ENCODE measurements around the gene AK3. TPM values are rescaled to one million over a fixed set of nuclear protein-coding genes. Genes with fewer than 3 reads are reported as not detected.
"Not testable (repeated sequence)": the region's sequence is repeated elsewhere in the genome, so short reads cannot be mapped to it uniquely, and the experiment has no call there.

The AK3 gene
- total RNA-seq, 4 donors from 2014 or later = 67.7 to 119 (median 91.3) TPM

DNA sequence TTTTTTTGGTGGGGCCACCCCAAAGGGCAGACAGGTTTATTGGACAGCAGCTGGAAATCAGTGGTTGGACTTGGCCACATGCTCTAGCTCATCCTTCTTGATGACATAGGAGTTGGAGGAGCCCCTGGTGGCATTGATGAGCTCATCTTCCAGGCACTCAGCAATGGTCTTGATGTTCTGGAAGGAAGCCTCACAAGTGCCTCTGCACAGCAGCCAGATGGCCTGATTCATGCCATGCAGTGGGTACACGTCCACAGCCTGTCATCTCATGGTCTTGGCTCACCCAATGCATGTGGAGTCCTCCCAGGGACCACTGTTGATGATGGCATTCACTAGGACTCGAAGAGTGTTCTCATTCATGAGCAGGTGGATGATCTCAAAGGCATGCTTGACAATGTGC lies 40.4 kb upstream of the AK3 start:
- no peaks in the 10 kb centered on the region for H3K36me3 ChIP-seq
- TF ChIP-seq, protein P1, sequence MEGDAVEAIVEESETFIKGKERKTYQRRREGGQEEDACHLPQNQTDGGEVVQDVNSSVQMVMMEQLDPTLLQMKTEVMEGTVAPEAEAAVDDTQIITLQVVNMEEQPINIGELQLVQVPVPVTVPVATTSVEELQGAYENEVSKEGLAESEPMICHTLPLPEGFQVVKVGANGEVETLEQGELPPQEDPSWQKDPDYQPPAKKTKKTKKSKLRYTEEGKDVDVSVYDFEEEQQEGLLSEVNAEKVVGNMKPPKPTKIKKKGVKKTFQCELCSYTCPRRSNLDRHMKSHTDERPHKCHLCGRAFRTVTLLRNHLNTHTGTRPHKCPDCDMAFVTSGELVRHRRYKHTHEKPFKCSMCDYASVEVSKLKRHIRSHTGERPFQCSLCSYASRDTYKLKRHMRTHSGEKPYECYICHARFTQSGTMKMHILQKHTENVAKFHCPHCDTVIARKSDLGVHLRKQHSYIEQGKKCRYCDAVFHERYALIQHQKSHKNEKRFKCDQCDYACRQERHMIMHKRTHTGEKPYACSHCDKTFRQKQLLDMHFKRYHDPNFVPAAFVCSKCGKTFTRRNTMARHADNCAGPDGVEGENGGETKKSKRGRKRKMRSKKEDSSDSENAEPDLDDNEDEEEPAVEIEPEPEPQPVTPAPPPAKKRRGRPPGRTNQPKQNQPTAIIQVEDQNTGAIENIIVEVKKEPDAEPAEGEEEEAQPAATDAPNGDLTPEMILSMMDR (IDR thresholded peaks at IDR 0.05) = no peak
- TF ChIP-seq POLR2A (IDR thresholded peaks at IDR 0.05) = no peak
- no peak overlapping the region for H3K27ac ChIP-seq

DNA sequence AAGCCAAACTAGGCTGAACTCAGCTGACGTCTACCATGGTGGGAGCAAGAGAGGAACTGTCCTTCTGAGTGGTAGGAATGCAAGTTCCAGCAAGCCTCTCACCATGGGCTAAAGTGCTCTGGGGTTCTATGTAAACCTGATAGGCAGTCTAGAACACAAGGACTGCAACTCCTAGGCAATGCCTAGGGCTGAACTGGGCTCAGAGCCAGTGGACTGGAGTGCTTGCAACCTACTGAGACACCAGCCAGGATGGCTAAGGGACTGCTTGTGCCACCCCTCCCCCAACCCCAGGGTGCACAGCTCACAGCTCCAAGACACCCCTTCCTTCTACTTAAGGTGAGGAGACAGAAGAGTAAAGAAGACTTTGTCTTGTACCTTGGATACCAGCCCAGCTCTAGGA lies 39.6 kb upstream of the AK3 start:
- H3K4me1 ChIP-seq = no peaks in the 10 kb centered on the region
- DNase-seq = no peak
- no peak overlapping the region for H3K27ac ChIP-seq
- no peaks in the 10 kb centered on the region for H3K27me3 ChIP-seq
- TF ChIP-seq, protein P1 (IDR thresholded peaks at IDR 0.05) = no peak
- no peak for TF ChIP-seq POLR2A (IDR thresholded peaks at IDR 0.05)
- no peaks in the 10 kb centered on the region for H3K9me3 ChIP-seq
- H3K4me3 ChIP-seq = no peak overlapping the region
- no peaks in the 10 kb centered on the region for H3K36me3 ChIP-seq

More for the DNA sequence above, 40.4 kb upstream of the AK3 start:
- Histone ChIP-seq H3K4me3 (no peak overlapping the region), H3K9me3 (no peaks in the 10 kb centered on the region), H3K4me1 (no peaks in the 10 kb centered on the region), H3K27me3 (no peaks in the 10 kb centered on the region)
- DNase-seq = no peak

DNA sequence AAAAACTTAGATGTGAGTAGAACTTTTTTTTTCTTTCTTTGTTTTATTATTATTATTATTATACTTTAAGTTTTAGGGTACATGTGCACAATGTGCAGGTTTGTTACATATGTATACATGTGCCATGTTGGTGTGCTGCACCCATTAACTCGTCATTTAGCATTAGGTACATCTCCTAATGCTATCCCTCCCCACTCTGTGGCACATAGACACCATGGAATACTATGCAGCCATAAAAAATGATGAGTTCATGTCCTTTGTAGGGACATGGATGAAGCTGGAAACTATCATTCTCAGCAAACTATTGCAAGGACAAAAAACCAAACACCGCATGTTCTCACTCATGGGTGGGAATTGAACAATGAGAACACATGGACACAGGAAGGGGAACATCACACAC lies 34.0 kb upstream of the AK3 start:
- not testable (repeated sequence) for H3K27me3 ChIP-seq, H3K4me1 ChIP-seq, H3K4me3 ChIP-seq, H3K27ac ChIP-seq, DNase-seq, H3K36me3 ChIP-seq, H3K9me3 ChIP-seq

DNA sequence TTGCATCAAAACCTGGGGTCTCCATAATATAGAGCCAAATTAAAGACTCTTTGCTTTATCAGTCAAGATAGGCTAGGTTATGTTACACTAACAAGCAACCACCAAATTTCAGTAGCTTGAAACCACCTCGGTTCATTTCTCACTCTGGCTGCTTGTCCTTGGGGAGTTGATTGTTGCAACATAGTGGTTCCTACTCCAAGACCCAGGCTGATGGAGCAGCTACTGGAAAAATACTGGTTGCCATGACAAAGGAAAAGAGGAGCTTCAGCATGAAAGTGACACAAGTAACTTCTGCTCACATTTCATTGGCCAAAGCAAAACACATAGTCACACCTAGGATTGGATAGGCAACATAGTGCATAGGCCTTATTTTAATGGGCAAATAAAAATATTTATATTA lies 33.2 kb upstream of the AK3 start:
- no peaks in the 10 kb centered on the region for H3K4me1 ChIP-seq
- H3K9me3 ChIP-seq = no peaks in the 10 kb centered on the region
- H3K4me3 ChIP-seq = no peak overlapping the region
- TF ChIP-seq POLR2A (IDR thresholded peaks at IDR 0.05) = no peak
- TF ChIP-seq, protein P1 (IDR thresholded peaks at IDR 0.05) = no peak
- no peak for DNase-seq
- no peaks in the 10 kb centered on the region for H3K27me3 ChIP-seq
- H3K27ac ChIP-seq = no peak overlapping the region
- H3K36me3 ChIP-seq = no peaks in the 10 kb centered on the region

DNA sequence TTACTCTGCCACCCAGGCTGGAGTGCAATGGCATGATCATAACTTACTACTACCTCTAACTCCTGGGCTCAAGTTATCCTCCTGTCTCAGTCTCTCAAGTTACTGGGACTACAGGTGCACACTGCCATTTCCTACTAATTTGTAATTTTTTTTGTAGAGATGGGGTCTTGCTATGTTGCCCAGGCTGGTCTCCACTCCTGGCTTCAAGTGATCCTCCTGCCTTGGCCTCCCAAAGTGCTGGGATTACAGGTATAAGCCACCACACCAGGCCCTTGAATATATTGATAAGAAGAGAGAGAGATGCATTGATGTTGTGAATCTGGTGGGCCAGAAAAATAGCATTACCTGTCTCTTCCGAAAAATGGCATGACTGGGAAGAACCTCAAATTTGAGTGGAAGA lies 30.8 kb upstream of the AK3 start:
- H3K4me3 ChIP-seq = no peak overlapping the region
- H3K27ac ChIP-seq = no peak overlapping the region
- no peak for TF ChIP-seq POLR2A (IDR thresholded peaks at IDR 0.05)
- TF ChIP-seq, protein P1 (IDR thresholded peaks at IDR 0.05) = no peak
- H3K9me3 ChIP-seq = no peaks in the 10 kb centered on the region
- H3K36me3 ChIP-seq = no peaks in the 10 kb centered on the region
- H3K27me3 ChIP-seq = no peaks in the 10 kb centered on the region
- DNase-seq = no peak
- no peaks in the 10 kb centered on the region for H3K4me1 ChIP-seq

DNA sequence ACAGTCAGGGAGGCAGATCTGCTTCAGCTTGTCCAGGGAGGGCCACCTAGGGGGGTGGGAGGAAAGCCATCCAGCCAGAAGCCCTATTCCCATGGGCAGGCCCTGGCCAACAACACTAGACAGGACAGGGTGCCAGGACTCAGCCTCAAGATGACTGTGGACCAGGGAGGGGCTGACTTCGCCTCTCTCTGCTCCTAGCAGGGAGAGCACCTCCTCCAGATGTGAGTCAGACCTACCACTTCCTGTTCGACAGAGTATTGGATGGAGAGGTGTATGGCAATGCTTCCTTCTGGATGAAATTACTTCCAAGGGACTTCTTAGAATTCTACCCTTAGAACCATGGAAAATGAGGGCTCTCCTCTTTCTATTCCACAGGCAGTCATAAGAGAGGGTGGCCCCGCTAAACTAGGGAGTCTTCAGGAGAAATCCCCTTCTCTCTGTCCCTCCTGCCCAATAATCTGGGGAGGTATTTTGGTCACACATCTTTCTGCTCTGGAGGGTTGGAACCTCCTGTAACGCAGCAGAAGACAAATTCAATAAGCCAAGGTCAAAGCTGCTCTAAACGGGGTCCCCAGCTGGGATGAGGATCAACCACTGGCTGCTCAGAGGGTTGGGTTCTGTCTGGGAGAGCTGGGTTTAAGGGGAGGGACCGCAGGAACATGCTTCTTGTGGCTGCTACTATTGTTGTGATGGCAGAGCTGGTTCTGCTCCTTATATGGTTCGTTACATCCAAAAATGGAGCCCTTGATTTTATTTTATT lies 28.5 kb upstream of the AK3 start:
- Histone ChIP-seq H3K27ac (no peak overlapping the region), H3K4me1 (no peaks in the 10 kb centered on the region)

More for the DNA sequence above, 28.5 kb upstream of the AK3 start:
- Histone ChIP-seq H3K36me3 (no peaks in the 10 kb centered on the region), H3K27me3 (no peaks in the 10 kb centered on the region), H3K4me3 (no peak overlapping the region), H3K9me3 (no peaks in the 10 kb centered on the region)
- TF ChIP-seq, protein P1 (IDR thresholded peaks at IDR 0.05) = no peak
- TF ChIP-seq POLR2A (IDR thresholded peaks at IDR 0.05) = no peak
- no peak for DNase-seq

Data from Peyer's patch (tissue), 4 donors.